HG03135 (cell line): ENCODE data around the gene PLEKHA6.

Experiments
- ATAC-seq: cut with Tn5 transposase; IDR thresholded peaks from one replicate; pipeline ENCODE4 v1.9.1; 2021; ENCODE audit warnings: mild to moderate bottlenecking, moderate library complexity; ENCODE audit not compliant: unreplicated experiment

Gene PLEKHA6

GRCh38 chr1:204383163-204383904 lies 23.6 kb upstream of the PLEKHA6 start:
- no peak for ATAC-seq

- ATAC-seq, result no peak
These were observed 23.0 kb upstream of the PLEKHA6 start for GRCh38 chr1:204382714-204383083.

GRCh38 chr1:204380293-204380831 lies 20.6 kb upstream of the PLEKHA6 start:
- no peak for ATAC-seq

- no peak for ATAC-seq
These were observed 18.3 kb upstream of the PLEKHA6 start for GRCh38 chr1:204377800-204378668.

- ATAC-seq, result no peak
These were observed 17.4 kb upstream of the PLEKHA6 start for GRCh38 chr1:204376919-204377799.

GRCh38 chr1:204376465-204376864 lies 16.7 kb upstream of the PLEKHA6 start:
- ATAC-seq, result no peak

GRCh38 chr1:204373911-204374310 lies 14.2 kb upstream of the PLEKHA6 start:
- no peak for ATAC-seq

GRCh38 chr1:204370176-204370575 lies 10.4 kb upstream of the PLEKHA6 start:
- ATAC-seq, result no peak

GRCh38 chr1:204368996-204369726 lies 9.4 kb upstream of the PLEKHA6 start:
- no peak for ATAC-seq

- ATAC-seq, result no peak
These were observed 8.2 kb upstream of the PLEKHA6 start for GRCh38 chr1:204367956-204368355.

- ATAC-seq, result no peak
These were observed 7.6 kb upstream of the PLEKHA6 start for GRCh38 chr1:204367193-204367858.

- ATAC-seq, result no peak
These were observed 7.0 kb upstream of the PLEKHA6 start for GRCh38 chr1:204366759-204367158.

GRCh38 chr1:204363335-204364114 lies 3.8 kb upstream of the PLEKHA6 start:
- ATAC-seq, result peak; percentile 67

GRCh38 chr1:204362984-204363334 lies 3.2 kb upstream of the PLEKHA6 start:
- ATAC-seq, result no peak

- ATAC-seq, result no peak
These were observed 2.1 kb upstream of the PLEKHA6 start for GRCh38 chr1:204361781-204362180.

GRCh38 chr1:204361341-204361771 lies 1.6 kb upstream of the PLEKHA6 start:
- ATAC-seq, result no peak

- ATAC-seq, result no peak
These were observed 585 bp upstream of the PLEKHA6 start for GRCh38 chr1:204360314-204360713.

- no peak for ATAC-seq
These were observed 627 bp downstream of the PLEKHA6 start for GRCh38 chr1:204359131-204359473.

- no peak for ATAC-seq
These were observed 1.1 kb downstream of the PLEKHA6 start for GRCh38 chr1:204358605-204359004.
